ENCODE data around the gene TTC7B. TPM values are rescaled to one million over a fixed set of nuclear protein-coding genes. Genes with fewer than 3 reads are reported as not detected.

TTC7B gene
- total RNA-seq, 1 experiment from 2014 or later: 9.6 TPM

- no peaks in the 10 kb centered on the region for H3K27me3 Mint-ChIP-seq (ENCODE audit: unreplicated experiment)
- no peak overlapping the region for H3K4me3 Mint-ChIP-seq (ENCODE audit: low read depth, unreplicated experiment)
- DNase-seq: no peak
- no TSS peak for BruUV-seq (replicated peaks)
- H3K4me1 Mint-ChIP-seq (ENCODE audit: low read depth, unreplicated experiment): no peaks in the 10 kb centered on the region
- no peaks in the 10 kb centered on the region for H3K9me3 Mint-ChIP-seq (ENCODE audit: low read depth, unreplicated experiment)
- H3K36me3 Mint-ChIP-seq (ENCODE audit: insufficient read depth, unreplicated experiment): no peaks in the 10 kb centered on the region
- TF ChIP-seq, protein P1, sequence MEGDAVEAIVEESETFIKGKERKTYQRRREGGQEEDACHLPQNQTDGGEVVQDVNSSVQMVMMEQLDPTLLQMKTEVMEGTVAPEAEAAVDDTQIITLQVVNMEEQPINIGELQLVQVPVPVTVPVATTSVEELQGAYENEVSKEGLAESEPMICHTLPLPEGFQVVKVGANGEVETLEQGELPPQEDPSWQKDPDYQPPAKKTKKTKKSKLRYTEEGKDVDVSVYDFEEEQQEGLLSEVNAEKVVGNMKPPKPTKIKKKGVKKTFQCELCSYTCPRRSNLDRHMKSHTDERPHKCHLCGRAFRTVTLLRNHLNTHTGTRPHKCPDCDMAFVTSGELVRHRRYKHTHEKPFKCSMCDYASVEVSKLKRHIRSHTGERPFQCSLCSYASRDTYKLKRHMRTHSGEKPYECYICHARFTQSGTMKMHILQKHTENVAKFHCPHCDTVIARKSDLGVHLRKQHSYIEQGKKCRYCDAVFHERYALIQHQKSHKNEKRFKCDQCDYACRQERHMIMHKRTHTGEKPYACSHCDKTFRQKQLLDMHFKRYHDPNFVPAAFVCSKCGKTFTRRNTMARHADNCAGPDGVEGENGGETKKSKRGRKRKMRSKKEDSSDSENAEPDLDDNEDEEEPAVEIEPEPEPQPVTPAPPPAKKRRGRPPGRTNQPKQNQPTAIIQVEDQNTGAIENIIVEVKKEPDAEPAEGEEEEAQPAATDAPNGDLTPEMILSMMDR (IDR thresholded peaks at IDR 0.05; ENCODE audit: unreplicated experiment): no peak
- H3K27ac Mint-ChIP-seq (ENCODE audit: unreplicated experiment): no peak overlapping the region
- CTCF ChIA-PET: no interaction called here
- intact Hi-C loops (cut with micrococcal nuclease; ENCODE audit: unreplicated experiment): no loop called here
Measured at GRCh38 chr14:90853116-90853515, 36.9 kb upstream of the TTC7B start.

DNA sequence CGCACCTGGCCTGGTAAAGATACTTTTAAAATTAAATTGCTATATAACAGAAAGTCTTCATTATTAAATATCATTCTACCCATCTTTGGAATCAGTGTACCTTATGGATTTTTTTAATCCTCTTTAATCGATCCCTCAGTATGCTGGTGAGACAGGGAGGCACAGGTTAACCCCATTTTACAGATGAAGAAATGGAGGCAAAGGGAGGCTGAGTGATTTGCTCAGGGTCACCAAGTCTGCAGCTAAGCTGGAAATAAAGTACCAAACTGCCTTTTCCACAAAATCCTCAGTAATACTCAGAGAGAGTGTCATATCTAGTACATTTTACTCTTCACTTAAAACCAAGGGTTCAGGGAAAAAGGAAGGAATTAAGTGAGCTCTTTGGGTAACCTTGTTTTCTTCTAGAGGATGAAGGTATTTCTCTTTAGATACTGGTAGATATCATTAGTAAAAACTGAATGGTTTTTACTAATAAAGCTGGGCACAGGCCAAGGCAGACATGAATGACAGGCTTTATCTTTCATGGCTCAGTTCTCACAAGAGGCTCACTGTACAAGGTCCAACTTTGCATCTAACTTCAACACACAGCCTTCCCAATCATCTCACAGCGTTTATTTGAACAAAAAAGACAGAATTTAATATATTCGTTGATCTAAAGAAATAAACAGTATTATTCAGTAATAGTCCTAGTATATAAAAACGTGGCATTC, 35.3 kb upstream of the TTC7B start:
- Mint-ChIP-seq H3K27ac (ENCODE audit: unreplicated experiment) (no peak overlapping the region), H3K27me3 (ENCODE audit: unreplicated experiment) (no peaks in the 10 kb centered on the region), H3K9me3 (ENCODE audit: low read depth, unreplicated experiment) (no peaks in the 10 kb centered on the region), H3K4me3 (ENCODE audit: low read depth, unreplicated experiment) (no peak overlapping the region), H3K36me3 (ENCODE audit: insufficient read depth, unreplicated experiment) (no peaks in the 10 kb centered on the region), H3K4me1 (ENCODE audit: low read depth, unreplicated experiment) (no peaks in the 10 kb centered on the region)
- TF ChIP-seq, protein P1 (IDR thresholded peaks at IDR 0.05; ENCODE audit: unreplicated experiment): no peak
- intact Hi-C loops (cut with micrococcal nuclease; ENCODE audit: unreplicated experiment): no loop called here
- no TSS peak for BruUV-seq (replicated peaks)
- no peak for DNase-seq
- CTCF ChIA-PET: no interaction called here

- intact Hi-C loops (cut with micrococcal nuclease; ENCODE audit: unreplicated experiment): no loop called here
- BruUV-seq (replicated peaks): no TSS peak
- peak; percentile 16 for DNase-seq
Measured at GRCh38 chr14:90850487-90850886, 34.3 kb upstream of the TTC7B start.

GRCh38 chr14:90849787-90850444, 33.7 kb upstream of the TTC7B start:
- no peaks in the 10 kb centered on the region for H3K9me3 Mint-ChIP-seq (ENCODE audit: low read depth, unreplicated experiment)
- H3K4me3 Mint-ChIP-seq (ENCODE audit: low read depth, unreplicated experiment): no peak overlapping the region
- H3K27me3 Mint-ChIP-seq (ENCODE audit: unreplicated experiment): no peaks in the 10 kb centered on the region
- intact Hi-C loops (cut with micrococcal nuclease; ENCODE audit: unreplicated experiment): no loop called here
- no peak overlapping the region for H3K27ac Mint-ChIP-seq (ENCODE audit: unreplicated experiment)
- H3K36me3 Mint-ChIP-seq (ENCODE audit: insufficient read depth, unreplicated experiment): no peaks in the 10 kb centered on the region
- H3K4me1 Mint-ChIP-seq (ENCODE audit: low read depth, unreplicated experiment): no peaks in the 10 kb centered on the region
- no TSS peak for BruUV-seq (replicated peaks)
- TF ChIP-seq, protein P1 (IDR thresholded peaks at IDR 0.05; ENCODE audit: unreplicated experiment): no peak
- CTCF ChIA-PET: no interaction called here
- DNase-seq: no peak

More at GRCh38 chr14:90850487-90850886, 34.3 kb upstream of the TTC7B start:
- Mint-ChIP-seq H3K4me3 (ENCODE audit: low read depth, unreplicated experiment) (no peak overlapping the region), H3K36me3 (ENCODE audit: insufficient read depth, unreplicated experiment) (no peaks in the 10 kb centered on the region), H3K27ac (ENCODE audit: unreplicated experiment) (no peak overlapping the region), H3K9me3 (ENCODE audit: low read depth, unreplicated experiment) (no peaks in the 10 kb centered on the region), H3K4me1 (ENCODE audit: low read depth, unreplicated experiment) (no peaks in the 10 kb centered on the region), H3K27me3 (ENCODE audit: unreplicated experiment) (no peaks in the 10 kb centered on the region)
- TF ChIP-seq, protein P1 (IDR thresholded peaks at IDR 0.05; ENCODE audit: unreplicated experiment): no peak
- CTCF ChIA-PET: interaction anchor here (0.6 kb wide), 2 partner anchors 11 to 327 kb away, joined by 3 read pairs; no protein-coding TSS in a partner anchor

Measured in Calu3 (cell line).